Large intestine (tissue), 12 donors: ENCODE measurements around the gene ICAM1. TPM values are rescaled to one million over a fixed set of nuclear protein-coding genes. Genes with fewer than 3 reads are reported as not detected.
A peak's percentile ranks its signal among the peaks of the same experiment; 100 is the strongest.

Source experiments
- DNase-seq, 2 donors: peaks; one replicate each; pipeline versions ENCODE4 v3.0.0 to v3.0.0-alpha.2; 2013
- H3K27ac ChIP-seq: one replicate; pipeline ENCODE4 v1.5.1; 2013; ENCODE audit warnings: low read length
- H3K27me3 ChIP-seq: 2 replicates; pipeline ENCODE4 v1.6.1; 2013; ENCODE audit warnings: low read length; ENCODE audit not compliant: control insufficient read depth, insufficient read depth
- H3K36me3 ChIP-seq: 2 replicates; pipeline ENCODE4 v1.6.1; 2013; ENCODE audit warnings: low read length; ENCODE audit not compliant: control insufficient read depth, insufficient read depth
- H3K4me1 ChIP-seq: one replicate; pipeline ENCODE4 v1.6.1; 2013; ENCODE audit warnings: low read length; ENCODE audit not compliant: control insufficient read depth, insufficient read depth
- H3K4me3 ChIP-seq: one replicate; pipeline ENCODE4 v1.5.1; 2013; ENCODE audit warnings: low read length
- H3K9me3 ChIP-seq: one replicate; pipeline ENCODE4 v1.6.1; 2013; ENCODE audit warnings: mild to moderate bottlenecking, low read depth, low read length, moderate library complexity; ENCODE audit not compliant: control insufficient read depth
- WGBS: methylation state at CpG from one replicate; pipeline ENCODE4 v1.1.5; 2013; ENCODE audit warnings: low lambda C conversion rate; ENCODE audit not compliant: insufficient coverage; 5-methylcytosine and 5-hydroxymethylcytosine counted together
- long read RNA-seq, 11 donors: transcript quantifications; one replicate each; lab custom pipeline, GENCODE V29; 2026
- polyA plus RNA-seq: library from polyadenylated mRNA; unstranded; fragments of 120-200 nt; gene quantifications from one replicate; pipeline ENCODE4 v1.2.1, GENCODE V29; 2013

Gene ICAM1
- polyA plus RNA-seq, result 14.8 TPM
- long read RNA-seq, donor 1, partial matches to known transcripts, result 0 of 2 reads
- long read RNA-seq, donor 1, other reads (novel, unspliced or antisense), result 0 of 2 reads
- long read RNA-seq, donor 2, partial matches to known transcripts, result 0 of 4 reads
- long read RNA-seq, donor 2, other reads (novel, unspliced or antisense), result 0 of 4 reads
- long read RNA-seq, donor 3, result 0 reads
- long read RNA-seq, donor 4, partial matches to known transcripts, result 0 of 1 reads
- long read RNA-seq, donor 4, other reads (novel, unspliced or antisense), result 0 of 1 reads
- long read RNA-seq, donor 5, partial matches to known transcripts, result 0 of 2 reads
- long read RNA-seq, donor 5, other reads (novel, unspliced or antisense), result 0 of 2 reads
- long read RNA-seq, donor 6, partial matches to known transcripts, result 0 of 3 reads
- long read RNA-seq, donor 6, other reads (novel, unspliced or antisense), result 0 of 3 reads
- long read RNA-seq, donor 7, partial matches to known transcripts, result 0 of 2 reads
- long read RNA-seq, donor 7, other reads (novel, unspliced or antisense), result 0 of 2 reads
- long read RNA-seq, donor 8, partial matches to known transcripts, result 0 of 3 reads
- long read RNA-seq, donor 8, other reads (novel, unspliced or antisense), result 0 of 3 reads
- long read RNA-seq, donor 9, partial matches to known transcripts, result 0 of 3 reads
- long read RNA-seq, donor 9, other reads (novel, unspliced or antisense), result 0 of 3 reads
- long read RNA-seq, donor 10, partial matches to known transcripts, result 0 of 1 reads
- long read RNA-seq, donor 10, other reads (novel, unspliced or antisense), result 0 of 1 reads
- long read RNA-seq, donor 11, result 0 reads

GRCh38 chr19:10270616-10271394 is at the start of gene ICAM1:
Gene ICAM1 (plus strand): TSS chr19:10271120. CDS start chr19:10271160, 40 bp downstream.
- WGBS, result no CpG with 5 or more reads among the region's 51 CpGs
- peaks cover 6% of the 10 kb centered on the region for H3K9me3 ChIP-seq
- DNase-seq, result peak; percentile 84 to 90
- H3K36me3 ChIP-seq, result peaks cover 6% of the 10 kb centered on the region
- H3K27me3 ChIP-seq, result peaks cover 29% of the 10 kb centered on the region
- H3K27ac ChIP-seq, result peak within 1 kb of the TSS; percentile 80
- H3K4me1 ChIP-seq, result peaks cover 16% of the 10 kb centered on the region
- peak within 1 kb of the TSS; percentile 71 for H3K4me3 ChIP-seq

DNA sequence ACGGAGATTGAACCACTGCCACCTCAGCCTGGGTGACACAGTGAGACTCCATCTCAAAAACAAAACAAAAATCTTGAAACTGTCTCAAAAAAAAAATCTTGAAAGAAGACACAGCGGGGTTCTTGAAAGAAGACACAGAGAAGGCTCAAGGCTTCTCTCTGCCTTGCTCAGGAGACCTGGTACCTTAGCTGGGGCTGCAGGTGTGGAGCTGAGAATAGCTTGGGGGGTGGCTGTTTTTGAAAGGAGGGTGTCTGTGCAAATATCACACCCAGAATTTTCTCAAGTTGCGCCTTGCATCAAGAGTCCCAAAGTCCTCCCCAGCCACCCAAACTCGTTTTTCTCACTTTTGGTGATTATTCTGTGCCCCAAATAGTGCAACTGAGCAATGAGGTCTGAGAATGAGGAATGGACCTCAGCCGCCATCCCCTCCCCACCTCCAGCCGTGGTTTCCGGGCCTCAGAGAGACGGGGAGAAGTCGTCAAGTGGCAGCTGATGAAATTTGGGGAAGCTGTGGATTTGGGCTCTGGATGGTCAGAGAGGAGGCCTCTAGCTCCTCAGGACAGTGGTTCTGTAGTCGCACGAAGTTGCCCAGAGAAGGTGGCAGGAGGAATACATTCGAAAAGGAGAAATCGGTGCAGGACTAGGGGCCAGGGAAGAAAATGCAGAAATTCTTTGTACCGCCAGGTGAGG is 48.6 kb upstream of the ICAM1 start:
- H3K9me3 ChIP-seq, result peaks cover 1% of the 10 kb centered on the region
- 87% methylated on average over 3 of the region's 14 CpGs for WGBS
- no peaks in the 10 kb centered on the region for H3K27me3 ChIP-seq
- peaks cover 4% of the 10 kb centered on the region for H3K36me3 ChIP-seq
- no peaks in the 10 kb centered on the region for H3K4me1 ChIP-seq
- no peak overlapping the region for H3K4me3 ChIP-seq
- no peak for DNase-seq
- H3K27ac ChIP-seq, result no peak overlapping the region

DNA sequence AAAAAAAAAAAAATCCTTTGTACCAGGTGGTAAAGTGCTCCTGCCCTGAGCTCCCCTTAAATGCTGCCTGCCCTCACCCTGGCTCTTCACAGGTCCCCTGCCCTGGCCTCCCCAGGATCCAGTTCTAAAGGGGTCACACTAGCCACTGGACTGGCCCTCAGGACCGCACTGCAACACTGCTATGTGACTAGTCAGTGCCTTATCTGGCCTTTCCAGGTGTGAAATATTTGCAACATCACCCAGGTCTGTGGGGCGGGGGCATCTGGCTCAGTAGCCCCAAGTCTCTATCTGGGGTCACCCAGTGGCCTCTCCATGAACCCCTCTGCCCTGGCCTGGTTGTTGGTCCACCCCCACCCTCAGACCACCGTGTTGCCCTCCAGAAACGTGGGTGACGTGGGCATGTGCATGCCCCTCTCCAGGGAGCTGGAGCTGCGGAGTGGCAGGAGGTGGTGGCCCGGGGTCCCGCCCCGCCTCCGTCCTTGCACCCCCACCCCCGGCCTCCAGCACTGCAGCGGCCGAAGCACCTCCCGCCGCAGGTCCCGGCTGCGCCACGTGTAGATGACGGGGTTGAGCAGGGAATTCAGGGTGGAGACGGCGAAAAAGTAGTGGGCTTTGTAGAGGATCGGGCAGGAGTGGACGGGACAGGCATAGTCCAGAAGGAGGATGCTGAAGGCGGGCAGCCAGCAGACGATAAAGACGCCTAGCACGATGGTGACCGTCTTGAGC is 47.3 kb upstream of the ICAM1 start:
- WGBS, result no CpG with 5 or more reads among the region's 28 CpGs
- H3K4me3 ChIP-seq, result no peak overlapping the region
- H3K4me1 ChIP-seq, result no peaks in the 10 kb centered on the region
- DNase-seq, result no peak
- peaks cover 6% of the 10 kb centered on the region for H3K9me3 ChIP-seq
- H3K27ac ChIP-seq, result no peak overlapping the region
- no peaks in the 10 kb centered on the region for H3K27me3 ChIP-seq
- peaks cover 4% of the 10 kb centered on the region for H3K36me3 ChIP-seq

DNA sequence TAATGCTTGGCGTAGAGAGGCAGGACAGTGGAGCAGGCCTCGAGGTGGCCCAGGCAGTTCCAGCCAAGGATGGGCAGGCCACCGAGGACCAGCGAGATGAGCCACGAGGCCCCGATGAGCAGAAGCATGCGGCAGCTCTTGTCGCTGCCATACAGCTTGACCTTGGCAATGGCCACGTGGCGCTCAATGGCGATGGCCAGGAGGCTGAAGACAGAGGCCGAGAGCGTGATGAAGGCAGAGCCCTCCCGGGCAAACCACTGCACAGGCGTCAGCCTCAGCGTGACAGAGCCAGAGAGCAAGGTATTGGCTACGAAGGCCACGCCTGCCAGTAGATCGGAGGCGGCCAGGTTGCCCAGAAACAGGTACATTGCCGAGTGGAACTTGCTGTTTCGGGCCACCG is 46.6 kb upstream of the ICAM1 start:
- no peak overlapping the region for H3K4me3 ChIP-seq
- H3K4me1 ChIP-seq, result no peaks in the 10 kb centered on the region
- WGBS, result no CpG with 5 or more reads among the region's 23 CpGs
- no peak overlapping the region for H3K27ac ChIP-seq
- H3K36me3 ChIP-seq, result peaks cover 4% of the 10 kb centered on the region
- no peaks in the 10 kb centered on the region for H3K27me3 ChIP-seq
- no peak for DNase-seq
- peaks cover 6% of the 10 kb centered on the region for H3K9me3 ChIP-seq

- DNase-seq, result no peak
- peak overlapping the region; percentile 70 for H3K27ac ChIP-seq
- no CpG with 5 or more reads among the region's 6 CpGs for WGBS
Measured at GRCh38 chr19:10226021-10226375, 44.9 kb upstream of the ICAM1 start.

GRCh38 chr19:10226376-10227025 is 44.4 kb upstream of the ICAM1 start:
- H3K27ac ChIP-seq, result peak overlapping the region; percentile 70
- peaks cover 9% of the 10 kb centered on the region for H3K27me3 ChIP-seq
- no CpG with 5 or more reads among the region's 13 CpGs for WGBS
- peaks cover 4% of the 10 kb centered on the region for H3K36me3 ChIP-seq
- H3K9me3 ChIP-seq, result peaks cover 6% of the 10 kb centered on the region
- H3K4me1 ChIP-seq, result peaks cover 7% of the 10 kb centered on the region
- no peak overlapping the region for H3K4me3 ChIP-seq
- peak; percentile 63 to 66 for DNase-seq

More at GRCh38 chr19:10226021-10226375, 44.9 kb upstream of the ICAM1 start:
- Histone ChIP-seq H3K36me3 (peaks cover 4% of the 10 kb centered on the region), H3K4me3 (no peak overlapping the region), H3K27me3 (peaks cover 9% of the 10 kb centered on the region), H3K4me1 (peaks cover 5% of the 10 kb centered on the region), H3K9me3 (peaks cover 6% of the 10 kb centered on the region)

GRCh38 chr19:10227026-10227971 is 43.6 kb upstream of the ICAM1 start:
- Histone ChIP-seq H3K9me3 (peaks cover 6% of the 10 kb centered on the region), H3K27me3 (peaks cover 9% of the 10 kb centered on the region), H3K27ac (peak overlapping the region; percentile 68), H3K36me3 (peaks cover 4% of the 10 kb centered on the region), H3K4me1 (peaks cover 9% of the 10 kb centered on the region), H3K4me3 (peak overlapping the region; percentile 13)
- DNase-seq, result peak in 1 of 2 donors; percentile 19
- whole genome bisulfite sequencing, result no CpG with 5 or more reads among the region's 28 CpGs

- H3K36me3 ChIP-seq, result no peaks in the 10 kb centered on the region
- H3K4me1 ChIP-seq, result peaks cover 9% of the 10 kb centered on the region
- H3K27ac ChIP-seq, result no peak overlapping the region
- DNase-seq, result no peak
- no CpG with 5 or more reads among the region's 5 CpGs for WGBS
- H3K9me3 ChIP-seq, result peaks cover 6% of the 10 kb centered on the region
- H3K4me3 ChIP-seq, result no peak overlapping the region
- peaks cover 9% of the 10 kb centered on the region for H3K27me3 ChIP-seq
Measured at GRCh38 chr19:10228393-10228792, 42.5 kb upstream of the ICAM1 start.
